DMS53 treated with DMSO at 0.1 percent for 48 hours (cell line): ENCODE measurements around the gene CEP44.
"Not testable (repeated sequence)": the region's sequence is repeated elsewhere in the genome, so short reads cannot be mapped to it uniquely, and the experiment has no call there.

ENCODE experiments used
- DNase-seq: peaks from one replicate; lab custom pipeline; 2025; ENCODE audit not compliant: unreplicated experiment; lab: John Stamatoyannopoulos, UW

CEP44 gene

DNA sequence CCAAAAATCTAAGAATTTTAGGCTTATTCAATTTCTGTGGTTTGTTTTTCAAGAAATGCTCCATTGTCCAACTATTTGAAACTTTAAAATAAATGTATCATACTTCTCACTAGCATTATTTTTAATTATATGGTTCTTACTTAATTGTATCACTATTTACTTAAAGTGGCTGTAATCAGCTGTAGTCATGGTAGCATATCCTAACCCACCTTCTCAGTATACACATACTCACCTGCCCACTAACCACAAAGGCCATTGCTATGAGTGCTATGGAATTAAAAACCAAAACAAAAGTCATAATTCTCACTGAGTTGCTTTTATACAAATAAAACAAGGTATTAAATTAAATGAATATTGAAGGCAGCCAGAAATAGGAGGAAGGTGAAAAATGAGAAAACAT is 5.2 kb upstream of the CEP44 start:
- no peak for DNase-seq

DNA sequence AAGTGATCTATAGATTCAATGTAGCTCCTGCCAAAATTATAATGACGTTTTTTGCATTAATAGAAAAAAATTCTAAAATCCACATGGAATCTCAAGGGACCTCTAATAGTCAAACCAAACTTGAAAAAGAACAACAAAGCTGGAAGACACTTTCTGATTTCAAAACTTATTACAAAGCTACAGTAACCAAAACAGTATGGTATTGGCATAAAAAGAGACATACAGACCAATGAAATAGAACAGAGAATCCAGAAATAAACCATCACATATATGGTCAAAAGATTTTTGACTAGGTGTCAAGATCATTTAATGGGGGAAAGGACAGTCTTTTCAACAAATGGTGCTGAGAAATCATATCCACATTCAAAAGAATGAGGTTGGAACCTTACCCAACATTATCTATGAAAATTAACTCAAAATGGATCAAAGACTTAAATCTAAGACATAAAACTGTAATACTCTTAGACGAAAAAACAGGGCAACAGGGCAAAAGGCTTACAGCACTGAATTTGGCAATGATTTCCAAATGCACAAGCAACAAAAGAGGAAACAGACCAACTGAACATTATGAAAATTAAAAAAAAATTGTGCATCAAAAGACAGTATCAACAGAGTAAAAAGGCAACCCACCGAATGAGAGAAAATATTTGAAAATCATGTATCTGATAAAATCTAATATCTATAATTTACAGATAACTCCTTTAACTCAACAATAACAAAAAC is 4.1 kb upstream of the CEP44 start:
- no peak for DNase-seq

DNA sequence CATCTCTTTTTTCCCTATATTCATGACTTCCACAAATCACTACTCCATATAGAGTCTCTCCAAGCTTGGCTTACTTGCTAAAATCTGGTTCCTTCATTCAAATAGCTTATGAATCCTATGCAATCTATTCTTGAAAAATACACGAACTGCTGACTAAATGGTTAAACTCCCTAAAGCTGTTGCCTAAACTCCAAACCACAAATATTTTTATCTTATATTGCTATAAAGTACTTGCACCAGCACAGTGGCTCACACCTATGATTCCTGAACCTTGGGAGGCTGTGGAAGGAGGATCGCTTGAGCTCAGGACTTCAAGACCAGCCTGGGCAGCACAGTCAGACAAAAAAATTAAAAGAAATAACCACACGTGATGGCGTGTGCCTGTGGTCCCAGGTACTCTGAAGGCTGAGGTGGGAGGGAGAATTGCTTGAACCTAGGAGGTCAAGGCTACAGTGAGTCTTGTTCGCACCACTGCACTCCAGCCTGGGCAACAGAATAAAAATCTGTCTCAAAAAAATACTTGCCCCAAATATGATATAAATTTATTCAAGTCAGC is 2.5 kb upstream of the CEP44 start:
- DNase-seq: no peak

DNA sequence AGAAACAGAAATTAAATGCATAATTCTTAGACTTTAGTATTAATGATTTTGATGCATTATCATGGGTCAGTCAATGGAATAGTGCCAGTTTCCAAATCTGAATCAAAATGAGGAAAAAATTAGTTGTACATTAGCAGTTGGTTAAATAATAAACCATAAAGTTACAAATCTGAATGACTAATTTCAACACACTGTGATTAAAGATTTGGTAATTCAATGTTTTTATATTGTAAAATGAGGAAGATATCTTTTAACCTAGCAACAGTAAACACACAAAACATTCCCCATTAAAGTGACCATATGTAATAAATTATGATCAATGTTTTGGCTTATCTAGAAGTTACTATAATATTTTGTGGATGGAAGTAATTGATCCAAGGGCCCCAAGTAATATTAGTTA is 1.8 kb upstream of the CEP44 start:
- no peak for DNase-seq

DNA sequence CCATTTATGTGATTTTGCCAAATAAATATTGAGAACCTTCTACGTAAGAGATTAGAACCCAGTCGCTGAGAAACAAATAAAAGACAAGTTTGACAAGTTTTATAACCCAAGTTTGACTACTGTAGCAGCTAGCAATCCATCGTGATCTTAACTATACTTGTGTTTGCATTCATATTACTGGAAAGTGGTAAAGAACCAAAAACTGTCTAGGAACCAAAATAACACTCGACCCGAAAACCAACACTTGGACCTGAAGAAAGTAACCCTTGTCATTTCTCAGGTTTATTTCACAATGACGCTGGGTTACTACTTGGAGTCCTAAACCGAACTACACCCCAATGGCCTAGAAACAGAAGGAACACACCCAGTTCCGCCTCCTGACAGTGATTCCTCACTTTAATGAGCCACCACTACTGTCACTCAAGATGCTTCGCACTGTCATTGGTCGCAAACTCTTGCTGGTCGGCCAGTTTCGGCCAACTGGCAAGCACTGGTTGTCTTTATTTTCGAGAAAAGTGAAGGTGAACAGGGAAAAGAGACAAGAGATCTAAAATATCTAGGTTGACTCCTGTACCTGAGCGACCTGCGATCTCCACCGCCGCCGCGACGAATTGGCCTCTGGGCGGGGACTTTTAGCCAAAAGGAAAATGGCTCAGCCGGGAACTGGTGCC is 740 bp upstream of the CEP44 start:
- peak; percentile 77 for DNase-seq

DNA sequence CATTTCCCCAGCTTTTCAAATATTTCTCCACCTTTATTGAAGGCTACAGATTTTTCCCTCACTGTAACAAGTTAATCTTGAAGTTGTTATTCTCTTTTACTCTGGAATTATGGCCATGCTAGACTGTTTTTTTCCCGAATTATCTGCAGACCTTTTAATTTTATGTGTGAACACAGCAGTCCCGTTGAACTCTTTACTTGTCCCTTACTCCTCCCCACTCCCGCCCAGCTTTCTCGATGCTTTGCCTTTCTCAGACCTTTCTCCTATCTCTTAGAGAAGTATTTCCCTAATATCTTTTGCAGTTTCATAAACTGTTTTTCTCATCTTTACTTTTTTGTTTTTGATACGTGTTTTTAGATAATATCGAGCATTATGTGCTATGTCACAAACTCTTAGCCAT is 776 bp downstream of the CEP44 start:
- DNase-seq: no peak

DNA sequence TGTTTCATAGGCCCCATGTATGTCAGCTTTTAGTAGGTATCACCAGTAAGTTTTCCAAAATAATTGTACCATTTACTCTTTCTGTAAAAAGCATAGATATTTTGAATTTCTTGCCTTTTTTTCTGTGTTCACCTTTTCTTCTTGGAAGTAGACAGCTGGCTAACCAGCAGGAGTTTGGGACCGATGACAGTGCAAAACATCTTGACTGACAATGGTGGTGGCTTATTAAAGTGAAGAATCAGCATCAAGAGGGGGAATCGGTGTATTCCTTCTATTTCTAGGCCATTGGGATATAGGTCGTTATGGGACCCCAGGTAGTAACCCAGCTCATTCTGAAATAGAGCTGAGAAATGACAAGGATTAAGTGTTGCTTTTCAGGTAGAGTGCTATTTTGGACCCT is 3.2 kb downstream of the CEP44 start:
- no peak for DNase-seq

DNA sequence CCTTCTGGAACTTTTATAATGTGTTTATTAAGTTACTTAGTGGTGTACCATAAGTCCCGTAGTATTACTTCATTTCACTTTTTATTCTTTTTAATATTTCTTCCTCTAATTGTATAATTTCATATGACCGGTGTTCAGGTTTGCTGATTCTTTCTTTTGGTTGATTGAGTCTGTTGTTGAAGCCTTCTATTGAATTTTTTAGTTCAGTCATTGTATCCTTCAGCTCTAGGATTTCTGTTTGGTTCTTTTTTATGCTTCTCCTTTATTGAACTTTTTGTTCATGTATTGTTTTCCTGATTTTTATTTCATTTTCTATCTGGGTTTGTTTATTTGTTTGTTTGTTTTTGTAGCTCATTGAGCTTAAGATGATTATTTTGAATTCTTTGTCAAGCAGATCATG is 8.8 kb downstream of the CEP44 start:
- no peak for DNase-seq

DNA sequence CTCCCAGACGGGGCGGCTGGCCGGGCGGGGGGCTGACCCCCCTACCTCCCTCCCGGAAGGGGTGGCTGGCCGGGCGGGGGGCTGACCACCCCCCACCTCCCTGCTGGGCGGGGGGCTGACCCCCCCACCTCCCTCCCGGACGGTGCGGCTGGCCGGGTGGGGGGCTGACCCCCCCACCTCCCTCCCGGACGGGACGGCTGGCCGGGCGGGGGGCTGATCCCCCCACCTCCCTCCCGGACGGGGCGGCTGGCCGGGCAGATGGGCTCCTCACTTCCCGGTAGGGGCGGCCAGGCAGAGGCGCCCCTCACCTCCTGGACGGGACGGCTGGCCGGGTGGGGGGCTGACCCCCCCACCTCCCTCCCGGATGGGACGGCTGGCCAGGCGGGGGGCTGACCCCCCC is 10.9 kb downstream of the CEP44 start:
- not testable (repeated sequence) for DNase-seq

DNA sequence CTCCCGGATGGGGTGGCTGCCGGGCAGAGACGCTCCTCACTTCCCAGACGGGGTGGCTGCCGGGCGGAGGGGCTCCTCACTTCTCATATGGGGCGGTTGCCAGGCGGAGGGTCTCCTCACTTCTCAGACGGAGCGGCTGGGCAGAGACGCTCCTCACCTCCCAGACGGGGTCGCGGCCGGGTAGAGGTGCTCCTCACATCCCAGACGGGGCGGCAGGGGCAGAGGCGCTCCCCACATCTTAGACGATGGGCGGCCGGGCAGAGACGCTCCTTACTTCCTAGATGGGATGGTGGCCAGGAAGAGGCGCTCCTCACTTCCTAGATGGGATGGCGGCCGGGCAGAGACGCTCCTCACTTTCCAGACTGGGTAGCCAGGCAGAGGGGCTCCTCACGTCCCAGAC is 11.4 kb downstream of the CEP44 start:
- DNase-seq: not testable (repeated sequence)

DNA sequence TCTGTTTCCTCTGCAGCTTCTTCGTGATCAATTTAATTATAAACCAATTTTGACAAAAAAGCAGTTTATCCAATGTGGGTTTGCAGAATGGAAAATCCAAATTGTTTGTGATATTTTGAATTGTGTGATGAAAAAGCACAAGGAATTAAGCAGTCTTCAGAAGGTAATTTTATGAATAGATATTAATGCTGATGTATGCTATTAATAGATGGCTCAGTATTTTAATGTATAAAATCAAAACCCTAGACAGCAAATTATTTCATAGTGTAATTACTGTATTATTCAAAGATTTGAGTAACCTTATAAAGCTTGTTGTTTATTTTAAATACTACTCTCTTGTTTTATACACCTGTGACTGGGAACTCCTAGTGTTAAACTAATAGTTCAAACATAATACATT is 20.0 kb downstream of the CEP44 start:
- DNase-seq: no peak

DNA sequence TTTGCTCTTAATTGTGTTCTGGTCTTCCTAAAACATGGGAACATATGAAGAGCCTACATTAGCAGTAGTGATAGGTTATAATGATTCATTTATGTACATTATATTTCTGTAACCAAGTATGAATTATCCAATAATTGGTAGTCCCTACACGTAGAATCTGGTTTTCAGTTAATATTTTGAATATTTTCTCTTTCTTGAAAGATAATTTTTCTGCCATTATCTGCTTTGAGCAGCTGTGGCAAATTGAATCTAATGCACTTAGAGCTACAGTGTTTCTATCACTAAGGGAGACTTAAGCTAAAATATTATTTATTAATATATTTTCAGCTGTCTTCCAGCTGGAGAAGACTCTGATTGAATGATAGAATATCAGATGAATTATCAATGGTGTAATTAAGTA is 21.0 kb downstream of the CEP44 start:
- no peak for DNase-seq

DNA sequence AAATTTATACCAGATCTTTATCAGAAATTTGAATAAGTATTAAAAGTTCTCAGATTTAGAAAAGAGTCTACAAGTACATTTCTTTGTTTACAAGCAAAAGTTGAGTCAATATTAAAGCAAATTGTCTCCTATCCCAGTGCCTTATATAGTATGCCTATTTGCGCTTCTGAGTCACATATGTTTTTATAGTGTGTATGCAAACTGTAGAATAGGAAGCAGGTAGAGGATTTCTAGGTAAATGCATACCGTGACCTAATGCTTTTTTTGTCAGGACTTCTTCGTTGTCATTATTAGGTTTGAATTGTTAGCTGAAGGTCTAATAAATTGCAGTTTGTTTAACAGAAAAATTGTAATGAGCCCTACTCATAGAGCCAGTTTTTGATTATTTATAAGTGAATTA is 22.2 kb downstream of the CEP44 start:
- DNase-seq: no peak

DNA sequence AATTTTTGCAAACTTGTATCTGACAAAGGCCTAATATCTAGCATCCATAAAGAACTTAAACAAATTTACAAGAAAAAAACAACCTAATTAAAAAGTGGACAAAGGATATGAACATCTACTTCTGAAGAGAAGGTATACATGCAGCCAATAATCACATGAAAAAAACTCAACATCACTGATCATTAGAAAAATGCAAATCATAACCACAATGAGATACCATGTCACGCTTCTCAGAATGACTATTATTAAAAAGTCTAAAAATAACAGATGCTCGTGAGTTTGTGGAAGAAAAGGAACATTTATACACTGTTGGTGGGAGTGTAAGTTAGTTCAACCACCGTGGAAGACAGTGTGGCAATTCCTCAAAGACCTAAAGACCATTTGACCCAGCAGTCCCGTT is 24.0 kb downstream of the CEP44 start:
- no peak for DNase-seq

DNA sequence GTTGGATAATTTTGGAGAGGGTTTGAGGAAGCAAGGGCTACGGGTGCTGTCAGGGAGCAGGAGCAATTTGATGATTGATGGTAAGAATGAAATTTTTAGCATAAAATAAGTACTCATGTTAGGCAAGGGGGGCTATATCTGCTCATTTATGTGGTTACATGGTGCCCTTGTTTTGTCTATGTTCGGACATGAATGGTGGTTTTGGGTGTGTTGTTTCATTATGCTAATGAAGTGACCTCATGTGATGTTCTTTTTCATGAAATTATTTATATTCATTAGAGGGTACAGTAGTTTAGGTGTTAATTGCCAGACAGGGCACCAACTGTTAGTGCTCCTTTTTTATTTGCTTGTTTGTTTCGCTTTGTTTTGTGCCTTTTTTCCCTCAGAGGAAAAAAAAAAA is 29.3 kb downstream of the CEP44 start:
- DNase-seq: no peak

DNA sequence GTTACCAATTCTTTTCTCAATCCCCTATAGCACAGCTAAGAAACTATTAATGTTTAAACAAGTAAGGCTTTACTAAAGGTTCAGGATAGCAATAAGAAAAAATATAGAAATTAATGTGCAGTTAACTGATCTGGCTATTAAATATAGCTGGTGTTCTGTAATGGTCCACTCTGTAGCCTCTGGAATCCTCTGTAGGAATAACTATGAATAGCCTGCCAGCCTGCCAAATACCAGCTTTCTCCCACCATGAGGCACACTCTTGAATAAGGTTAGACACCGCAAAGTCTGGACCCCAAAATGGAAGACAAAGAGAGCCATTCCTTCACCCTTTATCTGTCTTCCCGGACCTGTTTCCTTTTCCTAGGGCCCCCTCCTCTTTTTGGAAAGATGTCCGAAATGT is 30.6 kb downstream of the CEP44 start:
- no peak for DNase-seq

DNA sequence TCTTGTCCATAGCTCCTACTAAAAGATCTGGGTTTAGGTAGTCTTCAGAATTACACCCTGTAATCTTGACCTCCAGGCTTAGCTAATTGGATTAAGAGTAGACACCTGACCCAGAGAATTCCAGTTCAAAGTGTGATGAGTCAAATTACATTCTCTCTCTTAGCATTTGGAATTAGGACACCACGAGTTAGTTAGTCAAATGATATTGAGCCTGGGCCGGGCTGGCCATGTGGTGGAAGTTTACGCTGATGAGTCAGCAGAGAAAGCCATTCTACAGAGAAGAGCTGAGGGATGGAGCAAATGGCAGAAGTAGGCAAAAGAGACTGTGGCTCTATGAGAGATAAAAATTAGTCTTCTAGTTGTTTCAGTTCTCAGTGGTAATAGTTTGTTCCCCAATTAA is 31.1 kb downstream of the CEP44 start:
- peak; percentile 11 for DNase-seq

DNA sequence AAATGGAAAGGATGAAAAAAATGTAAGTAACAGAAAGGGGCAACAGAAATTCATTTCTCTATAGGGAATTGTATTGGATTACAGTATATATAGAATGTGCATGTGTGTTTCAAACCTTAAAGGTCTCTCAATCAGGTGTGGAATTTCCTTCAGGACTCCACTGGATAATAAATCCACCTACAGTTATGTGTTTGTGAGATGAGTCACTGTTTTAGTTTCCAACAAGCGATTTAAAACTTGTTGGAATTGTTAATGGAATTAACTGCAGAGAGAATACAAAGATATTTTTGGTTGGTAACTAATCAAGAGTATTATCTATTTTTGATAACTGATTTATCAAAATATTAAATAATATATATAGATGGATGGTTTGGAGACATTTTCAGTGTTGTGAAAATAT is 32.8 kb downstream of the CEP44 start:
- DNase-seq: no peak

DNA sequence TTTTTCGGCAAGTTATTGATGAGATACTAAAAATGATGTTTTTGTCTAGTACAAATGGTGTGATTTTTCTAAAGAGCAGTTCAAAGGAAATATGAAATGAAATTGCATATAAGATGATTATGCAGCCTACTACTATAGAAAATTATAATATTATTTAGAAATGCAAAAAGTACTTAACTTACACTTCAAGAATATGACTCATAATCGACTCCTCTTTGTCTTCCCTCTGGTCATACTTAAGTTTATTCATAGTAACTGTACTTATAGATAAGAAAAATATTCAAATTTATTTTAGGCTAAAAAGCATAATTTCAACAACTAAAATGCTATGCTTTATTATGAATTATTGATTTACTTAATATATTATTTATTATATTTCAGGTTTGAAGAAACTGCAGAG is 33.2 kb downstream of the CEP44 start:
- DNase-seq: no peak

DNA sequence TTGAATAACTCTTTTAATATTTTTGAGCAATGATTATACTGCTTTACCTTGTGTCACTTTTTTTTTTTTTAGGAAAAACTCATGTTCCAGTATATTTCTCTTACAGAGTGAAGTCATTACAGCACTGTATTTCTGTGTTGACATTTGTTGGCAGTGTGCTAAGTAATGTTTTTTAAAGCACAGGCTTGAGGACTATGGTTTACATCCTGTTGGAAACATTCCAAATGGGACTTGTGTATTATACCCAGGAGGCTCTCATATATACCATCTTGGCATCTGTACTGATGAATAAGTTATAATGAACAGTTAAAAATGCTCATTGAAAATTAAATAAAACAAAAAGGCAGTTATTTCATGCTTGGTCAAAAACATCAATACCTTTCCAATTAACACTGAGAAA is 33.8 kb downstream of the CEP44 start:
- peak; percentile 60 for DNase-seq

DNA sequence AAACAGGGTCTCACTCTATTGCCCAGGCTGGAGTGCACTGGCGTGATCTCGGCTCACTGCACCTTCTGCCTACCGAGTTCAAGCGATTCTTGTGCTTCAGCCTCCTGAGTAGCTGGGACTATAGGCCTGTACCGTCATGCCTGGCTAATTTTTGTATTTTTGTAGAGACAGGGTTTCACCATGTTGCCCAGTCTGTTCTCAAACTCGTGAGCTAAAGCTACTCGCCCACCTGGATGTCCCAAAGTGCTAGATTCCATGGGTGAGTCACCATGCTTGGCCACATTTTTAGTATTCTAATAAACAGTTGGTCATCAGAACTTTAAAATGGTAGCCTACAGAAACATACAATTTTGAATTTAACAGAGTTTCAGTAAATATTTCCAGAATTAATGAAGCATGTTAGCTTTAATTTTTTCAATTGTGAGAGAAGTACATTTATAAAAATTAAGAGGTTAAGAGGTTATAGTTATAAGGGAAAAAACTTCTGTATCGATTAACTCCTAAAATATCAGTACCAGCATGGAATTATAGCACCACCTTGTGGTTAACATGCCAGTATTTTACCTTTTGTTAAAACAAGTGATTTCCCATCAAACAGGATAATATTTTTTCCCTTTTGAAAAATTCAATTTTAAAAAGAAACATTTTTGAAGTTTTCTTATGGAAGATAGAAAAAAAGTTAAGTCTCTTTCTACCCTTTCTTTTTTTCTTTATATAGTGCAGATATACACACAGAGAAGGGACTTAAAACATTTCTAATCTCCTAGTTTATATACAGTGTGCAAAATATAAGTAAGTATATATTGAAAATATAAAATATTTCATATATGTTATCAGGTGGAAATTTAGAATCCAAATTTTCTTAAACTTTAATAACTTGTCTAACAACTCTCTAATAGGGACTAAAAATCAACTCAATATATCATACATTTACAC is 35.4 kb downstream of the CEP44 start:
- peak; percentile 2 for DNase-seq
